Stimulated activated CD4-positive, alpha-beta T cell treated with anti-CD3 and anti-CD28 coated beads, Interleukin-1b, Interleukin-23, amount 100 ng/mL, for 1 hour (primary cell): ENCODE data around the gene CHKA.

ENCODE experiments used
- DNase-seq, 2 donors: peaks; one replicate each; pipeline ENCODE4 v3.0.0-alpha.2; 2020; ENCODE audit warnings: low read depth in 2 of 2

The CHKA gene

DNA sequence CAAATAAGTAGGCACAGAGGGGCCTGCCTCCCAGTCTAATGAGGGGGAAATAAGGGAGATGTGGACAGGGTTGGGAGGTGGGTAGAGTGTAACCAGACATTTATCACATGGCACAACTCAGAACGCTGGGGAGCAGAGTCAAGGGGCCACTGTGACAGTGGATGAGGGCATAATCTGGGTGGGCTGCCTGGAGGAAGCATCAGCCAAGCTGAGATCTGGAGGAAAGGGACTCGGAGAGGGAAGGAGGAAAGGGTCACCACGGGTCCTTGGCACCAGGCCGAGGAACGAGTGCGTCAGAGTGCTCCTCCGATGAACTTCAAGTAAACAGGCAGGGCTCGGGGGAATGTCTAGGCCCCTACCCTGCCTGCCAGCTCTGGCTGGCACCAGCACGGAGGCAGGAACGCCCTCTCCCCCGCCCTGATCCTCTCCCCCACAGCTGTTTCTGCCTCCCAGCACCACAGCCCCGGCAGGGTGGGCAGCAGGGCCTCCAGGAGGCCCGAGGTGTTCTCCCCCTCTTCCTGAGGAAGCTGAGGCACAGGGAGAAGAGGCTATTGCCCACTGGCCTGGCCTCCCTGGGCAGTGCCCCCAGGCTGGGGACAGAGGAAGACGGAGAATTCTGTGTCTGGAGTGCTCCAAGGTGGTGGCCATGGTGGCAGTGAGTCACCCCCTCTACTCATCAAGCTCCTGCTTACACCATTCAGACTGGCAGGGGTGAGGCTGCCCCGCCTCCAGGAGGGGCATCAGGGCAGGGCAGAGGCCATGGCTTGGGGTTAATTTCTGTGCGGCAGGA lies 106.8 kb downstream of the CHKA start:
- no peak for DNase-seq

DNA sequence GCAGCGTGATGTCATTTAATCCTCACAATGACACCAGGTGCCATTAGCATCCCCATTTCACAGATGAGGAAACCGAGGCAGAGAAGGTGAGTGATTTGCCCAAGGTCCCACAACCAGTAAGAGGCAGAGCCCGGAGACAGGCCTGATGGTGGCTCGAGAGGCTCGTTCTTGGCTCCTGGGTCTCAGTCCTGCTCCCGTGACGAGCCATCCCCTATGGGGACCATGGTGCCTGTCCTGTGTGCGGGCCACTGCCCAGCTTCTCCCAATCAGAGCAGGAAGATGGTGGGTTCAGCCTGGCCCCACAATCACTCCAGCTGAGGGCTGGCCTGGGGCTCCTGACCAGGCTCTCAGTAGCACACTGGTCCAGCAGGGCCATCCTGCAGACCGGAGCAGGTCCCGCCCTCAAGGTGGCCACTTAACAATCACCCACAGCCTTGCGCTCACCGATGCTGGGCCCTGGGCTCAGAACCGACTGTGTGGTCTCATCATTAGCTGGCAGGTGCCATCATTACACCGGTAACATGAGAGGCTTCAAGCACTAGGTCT lies 107.5 kb downstream of the CHKA start:
- DNase-seq = no peak

- no peak for DNase-seq
These were observed 108.2 kb downstream of the CHKA start for GRCh38 chr11:68012843-68013610.

DNA sequence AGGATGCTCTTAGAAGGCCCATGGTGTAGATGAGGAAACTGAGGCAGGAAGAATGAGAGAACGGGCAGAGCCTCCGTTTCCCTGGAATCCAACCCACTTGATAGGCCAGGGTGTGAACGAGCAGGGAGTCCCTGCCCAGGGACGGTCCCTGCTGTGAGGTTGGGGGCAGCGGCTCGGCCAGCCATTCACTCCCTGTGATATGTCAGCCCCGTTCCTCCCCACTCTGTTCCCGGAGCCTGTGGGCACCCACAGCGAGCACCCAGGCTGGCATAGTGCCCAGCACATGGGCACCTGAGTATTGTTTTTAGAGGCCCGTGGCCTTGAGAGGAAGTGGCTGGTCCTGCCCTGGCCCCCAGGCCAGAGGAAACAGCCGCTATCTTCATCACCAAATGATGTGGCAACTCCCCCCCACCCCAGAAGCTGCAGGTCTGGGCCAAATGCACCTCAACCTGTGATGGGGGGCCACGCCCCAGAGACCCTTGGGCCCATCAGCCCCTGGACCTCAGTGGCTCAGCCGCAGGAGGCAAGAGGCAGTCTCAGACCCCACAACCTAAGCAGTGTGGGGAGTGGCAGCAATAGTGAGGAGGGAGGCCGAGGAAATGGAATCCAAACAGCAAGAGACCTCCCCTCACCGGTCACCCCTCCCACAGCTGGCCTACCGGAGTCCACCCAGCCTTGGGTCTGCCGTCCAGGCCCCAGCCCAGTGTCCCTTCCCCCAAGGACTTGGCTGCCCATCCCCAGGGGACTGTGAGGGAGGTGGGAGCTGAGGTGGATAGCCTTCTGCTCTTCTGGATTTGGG lies 108.9 kb downstream of the CHKA start:
- DNase-seq = no peak

GRCh38 chr11:68011051-68011943 lies 109.9 kb downstream of the CHKA start:
- DNase-seq = no peak

GRCh38 chr11:68010090-68011041 lies 110.8 kb downstream of the CHKA start, which contains the start of gene ALDH3B1:
ALDH3B1 (plus strand) TSS chr11:68010327; CDS start chr11:68015298, 4,971 bp downstream.
- DNase-seq = no peak

DNA sequence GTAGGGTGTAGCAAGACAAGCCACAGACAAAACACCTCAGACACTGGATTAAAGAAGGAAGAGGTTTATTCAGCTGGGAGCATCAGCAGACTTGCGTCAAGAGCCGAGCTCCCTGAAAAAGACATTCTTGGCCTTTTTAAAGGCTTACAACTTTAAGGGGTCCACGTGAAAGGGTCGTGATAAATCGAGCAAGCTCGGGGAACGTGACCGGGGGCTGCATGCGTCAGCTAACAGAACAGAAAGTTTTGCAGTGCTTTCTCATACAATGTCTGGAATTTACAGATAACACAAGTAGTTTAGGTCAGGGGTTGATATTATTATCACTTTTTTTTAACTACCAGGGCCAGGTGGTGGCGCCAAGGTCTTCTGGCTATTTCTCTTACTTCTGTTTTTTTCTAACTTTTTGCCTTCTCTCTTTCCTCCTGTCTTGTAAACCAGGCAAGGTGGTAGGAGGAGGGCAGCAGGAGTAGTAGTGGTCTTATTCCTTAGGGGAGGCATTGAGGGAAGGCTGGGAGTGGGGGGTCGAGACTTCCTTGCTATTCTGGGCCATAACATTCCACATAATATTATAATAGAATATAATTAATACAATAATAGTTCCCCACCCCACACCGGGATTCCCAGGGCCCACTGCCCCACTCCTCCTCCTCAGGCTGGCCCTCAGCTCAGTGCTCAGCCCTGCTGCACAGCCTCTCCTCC lies 111.6 kb downstream of the CHKA start:
- no peak for DNase-seq

- DNase-seq = no peak
These were observed 112.5 kb downstream of the CHKA start for GRCh38 chr11:68008381-68009337.

DNA sequence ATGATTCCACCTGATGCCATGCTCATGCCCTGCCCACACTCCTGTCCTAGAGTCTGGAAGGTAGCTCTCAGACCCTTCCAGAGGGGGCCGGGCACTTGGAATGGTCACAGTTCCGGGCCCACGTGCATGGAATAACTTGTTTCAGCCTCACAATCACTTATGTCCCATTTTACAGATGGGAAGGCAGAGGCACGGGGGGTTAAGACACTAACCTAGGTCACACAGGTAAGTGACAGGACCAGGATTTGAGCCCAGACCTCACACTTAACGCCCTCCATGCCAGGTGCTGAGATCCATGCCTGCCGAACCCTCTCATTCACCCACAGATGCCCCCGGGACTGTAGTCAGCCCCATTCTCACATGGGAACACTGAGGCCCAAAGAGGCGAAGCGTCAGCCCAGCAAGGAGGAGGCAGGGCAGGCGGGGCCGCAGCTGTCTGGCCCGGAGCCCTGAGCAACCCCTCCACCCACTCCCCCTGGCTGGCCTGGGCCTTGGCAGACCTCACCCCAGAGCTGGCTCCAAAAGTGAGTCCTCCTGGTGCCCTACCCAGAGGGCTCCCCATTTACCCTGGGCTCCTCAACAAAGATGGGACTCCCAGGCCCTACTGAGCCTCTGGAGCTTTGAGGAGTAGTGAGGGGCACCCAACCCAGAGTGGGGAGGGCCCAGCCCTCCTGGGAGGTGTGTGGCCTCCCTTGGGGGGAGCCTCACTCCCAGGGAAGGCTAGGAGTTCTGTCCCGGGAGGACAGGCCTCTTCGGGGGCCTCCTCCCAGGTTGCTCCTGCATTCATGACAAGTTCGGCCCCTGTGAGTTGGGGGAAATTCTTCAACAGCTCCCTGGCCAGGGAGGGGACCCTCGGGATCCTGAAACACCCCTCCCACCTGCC lies 113.4 kb downstream of the CHKA start:
- no peak for DNase-seq

DNA sequence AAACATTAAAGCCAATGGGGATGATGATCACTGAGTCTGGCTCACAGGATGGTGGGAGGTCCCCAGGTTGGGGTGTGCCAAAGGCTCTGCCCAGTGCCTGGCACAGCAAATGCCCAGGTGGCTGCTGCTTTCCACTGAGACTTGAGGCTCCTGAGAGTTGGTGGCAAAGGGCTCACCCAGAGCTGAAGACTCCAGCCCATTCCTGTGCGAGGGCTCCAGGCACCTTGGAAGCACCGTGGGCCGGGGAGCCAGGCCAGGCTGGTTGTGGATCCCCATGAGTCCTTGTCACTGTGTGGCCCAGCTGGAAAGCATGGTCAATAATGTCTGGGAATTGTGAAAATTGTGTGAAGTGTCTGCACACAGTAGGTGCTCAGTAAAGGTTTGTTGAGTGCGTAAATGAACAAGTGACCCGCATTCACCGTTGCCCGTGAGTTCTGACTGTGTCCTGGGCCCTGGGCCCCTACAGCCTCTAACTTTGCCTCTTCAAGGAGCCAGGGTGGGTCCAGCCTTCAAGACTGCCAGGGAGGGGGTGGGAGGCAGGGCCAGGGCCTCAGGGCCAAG lies 114.5 kb downstream of the CHKA start:
- no peak for DNase-seq

GRCh38 chr11:68004551-68005335 lies 116.4 kb downstream of the CHKA start:
- DNase-seq = no peak

DNA sequence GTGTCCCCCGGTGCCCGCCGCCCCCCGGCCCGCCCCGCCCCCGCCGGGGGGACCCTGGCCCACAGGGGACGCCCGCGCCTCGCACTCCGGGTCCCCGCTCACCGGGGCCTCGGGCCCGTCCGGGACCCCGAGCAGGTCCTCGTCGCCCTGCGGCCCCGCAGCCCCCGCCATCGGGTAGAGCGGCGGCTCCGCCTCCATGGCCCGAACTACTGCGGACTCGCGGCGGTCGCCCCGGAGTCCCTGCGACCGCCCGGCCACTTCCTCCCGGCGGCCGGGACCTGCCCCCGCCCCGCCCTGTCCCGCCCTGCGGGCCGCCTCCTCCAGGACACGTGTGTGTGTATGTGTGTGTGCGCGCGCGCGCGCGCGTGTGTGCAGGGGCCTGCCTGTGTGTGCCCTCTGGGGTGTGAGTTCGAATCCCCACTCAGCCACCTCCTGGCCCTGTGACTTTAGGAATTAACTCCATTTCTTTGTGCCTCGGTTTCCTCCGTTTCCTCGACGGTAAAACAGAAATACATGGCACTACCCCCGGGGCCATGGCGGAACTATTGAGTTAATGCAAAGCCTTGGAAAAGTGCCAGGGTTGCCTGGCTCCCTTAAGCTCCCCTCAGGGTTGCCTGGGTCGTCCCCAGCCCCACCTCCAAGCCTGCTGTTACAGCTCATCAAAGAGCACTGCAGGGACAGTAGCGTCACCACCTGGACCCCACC lies 117.2 kb downstream of the CHKA start, which contains the start of gene UNC93B1:
Gene UNC93B1, minus strand, starts transcription at position 252 of the 705 bp plus-strand sequence. Its CDS starts 54 bp downstream, at position 198.
- DNase-seq = peak; percentile 41 to 60

- peak; percentile 11 to 16 for DNase-seq
These were observed 118.0 kb downstream of the CHKA start for GRCh38 chr11:68002938-68003845.
